SK-N-SH treated with all-trans-retinoic acid at 6 μM for 48 hours (cell line): Measurements from ENCODE around the gene SMAD3.

Experiments used
- PPARA ChIP-seq: fragments of 250-450 bp; sonication (Bioruptor Pico); IDR thresholded peaks from 2 replicates; pipeline ENCODE4 v1.5.0; 2020; ENCODE audit warnings: mild to moderate bottlenecking, borderline replicate concordance
- ZNF565 ChIP-seq: fragments of 450-650 bp; formaldehyde crosslinking; conservative IDR thresholded peaks from 2 replicates; pipeline ENCODE4 v1.5.0; 2020; ENCODE audit warnings: low read depth, mild to moderate bottlenecking, moderate library complexity

- TF ChIP-seq PPARA (CRISPR knock-in tag) (no peak), ZNF565 (CRISPR knock-in tag) (no peak)
These were observed 99.0 kb downstream of the SMAD3 start for GRCh38 chr15:67164401-67164791.
